SHP77 treated with DMSO at 0.1 percent for 48 hours (cell line): ENCODE measurements around the gene SLC6A11.

Experiments
- DNase-seq: peaks from one replicate; lab custom pipeline; 2025; lab: John Stamatoyannopoulos, UW

The SLC6A11 gene

DNA sequence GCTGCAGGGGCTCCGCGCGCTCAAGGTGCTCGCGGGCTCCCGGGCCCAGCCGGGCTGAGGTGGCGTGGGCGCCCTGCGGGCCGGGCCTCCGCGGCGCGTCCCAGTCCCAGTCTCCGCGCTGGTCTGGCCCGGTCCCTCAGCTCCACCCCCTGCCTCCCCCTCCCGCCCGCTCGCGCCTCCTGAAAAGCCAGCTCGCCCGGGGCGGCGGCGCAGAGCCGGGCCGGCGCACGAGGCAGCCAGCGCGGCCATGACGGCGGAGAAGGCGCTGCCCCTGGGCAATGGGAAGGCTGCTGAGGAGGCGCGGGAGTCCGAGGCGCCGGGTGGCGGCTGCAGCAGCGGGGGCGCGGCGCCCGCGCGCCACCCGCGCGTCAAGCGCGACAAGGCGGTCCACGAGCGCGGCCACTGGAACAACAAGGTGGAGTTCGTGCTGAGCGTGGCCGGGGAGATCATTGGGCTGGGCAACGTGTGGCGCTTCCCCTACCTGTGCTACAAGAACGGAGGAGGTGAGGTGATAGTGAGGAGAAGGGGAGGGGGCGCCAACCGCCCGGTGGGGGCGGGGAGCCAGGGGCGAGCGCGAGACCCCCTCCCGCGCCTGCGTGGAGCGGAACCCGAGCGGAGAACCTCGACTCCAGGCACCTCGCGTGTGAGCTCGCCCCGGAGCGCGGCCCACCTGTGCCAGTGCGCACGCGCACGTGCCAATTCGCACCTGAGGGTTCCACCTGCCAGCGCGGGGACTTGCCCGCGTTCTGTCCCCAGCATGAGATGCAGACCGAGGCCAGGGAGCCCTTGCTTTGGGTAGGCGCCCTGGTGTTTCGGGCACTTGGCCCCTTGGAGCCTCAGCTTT is at the start of gene SLC6A11:
TSS of gene SLC6A11 (plus strand) at position 210 of the 844 bp plus-strand sequence. CDS start at position 248, 38 bp downstream.
- DNase-seq: no peak

GRCh38 chr3:10768708-10769394 is 47.2 kb upstream of the SLC6A11 start:
- no peak for DNase-seq

GRCh38 chr3:10770547-10770946 is 45.5 kb upstream of the SLC6A11 start:
- no peak for DNase-seq

GRCh38 chr3:10770981-10771380 is 45.0 kb upstream of the SLC6A11 start:
- DNase-seq: no peak

DNA sequence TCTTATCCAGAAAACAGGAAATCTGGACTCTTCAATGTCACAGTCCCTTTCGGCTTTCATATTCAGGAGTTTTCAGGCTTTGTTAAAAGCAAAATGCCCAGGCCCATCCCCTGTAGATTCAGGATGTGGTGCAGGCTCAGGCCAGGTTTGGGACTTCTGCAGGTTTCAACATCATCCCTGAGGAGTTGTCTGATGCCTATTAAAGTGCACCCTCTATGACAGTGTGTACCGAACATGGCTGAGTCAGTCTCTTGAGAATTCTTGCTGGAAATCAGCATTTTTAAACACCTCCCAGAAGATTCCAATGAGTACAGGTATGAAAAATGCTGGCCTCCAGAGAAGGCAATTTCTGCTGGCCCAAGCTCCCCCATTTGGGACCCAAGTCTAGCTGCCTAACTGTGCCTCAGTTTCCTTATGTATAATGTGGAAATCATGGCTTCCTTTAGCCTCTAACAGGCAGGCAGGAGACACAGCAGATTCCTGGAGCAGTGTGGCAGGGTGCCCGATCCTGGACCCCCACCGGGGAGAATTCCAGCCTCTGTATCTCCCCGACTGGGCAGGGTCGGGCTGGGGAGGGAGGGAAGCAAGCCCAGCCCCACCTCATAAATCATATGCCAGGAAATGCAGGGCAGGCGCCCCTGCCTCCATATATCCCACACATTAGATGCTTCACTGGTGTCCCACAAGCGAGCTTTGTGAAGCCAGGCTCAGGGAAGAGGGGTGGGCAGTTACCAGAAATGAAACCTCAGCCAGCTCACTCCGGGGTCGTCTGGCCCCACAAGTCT is 44.4 kb upstream of the SLC6A11 start:
- no peak for DNase-seq

DNA sequence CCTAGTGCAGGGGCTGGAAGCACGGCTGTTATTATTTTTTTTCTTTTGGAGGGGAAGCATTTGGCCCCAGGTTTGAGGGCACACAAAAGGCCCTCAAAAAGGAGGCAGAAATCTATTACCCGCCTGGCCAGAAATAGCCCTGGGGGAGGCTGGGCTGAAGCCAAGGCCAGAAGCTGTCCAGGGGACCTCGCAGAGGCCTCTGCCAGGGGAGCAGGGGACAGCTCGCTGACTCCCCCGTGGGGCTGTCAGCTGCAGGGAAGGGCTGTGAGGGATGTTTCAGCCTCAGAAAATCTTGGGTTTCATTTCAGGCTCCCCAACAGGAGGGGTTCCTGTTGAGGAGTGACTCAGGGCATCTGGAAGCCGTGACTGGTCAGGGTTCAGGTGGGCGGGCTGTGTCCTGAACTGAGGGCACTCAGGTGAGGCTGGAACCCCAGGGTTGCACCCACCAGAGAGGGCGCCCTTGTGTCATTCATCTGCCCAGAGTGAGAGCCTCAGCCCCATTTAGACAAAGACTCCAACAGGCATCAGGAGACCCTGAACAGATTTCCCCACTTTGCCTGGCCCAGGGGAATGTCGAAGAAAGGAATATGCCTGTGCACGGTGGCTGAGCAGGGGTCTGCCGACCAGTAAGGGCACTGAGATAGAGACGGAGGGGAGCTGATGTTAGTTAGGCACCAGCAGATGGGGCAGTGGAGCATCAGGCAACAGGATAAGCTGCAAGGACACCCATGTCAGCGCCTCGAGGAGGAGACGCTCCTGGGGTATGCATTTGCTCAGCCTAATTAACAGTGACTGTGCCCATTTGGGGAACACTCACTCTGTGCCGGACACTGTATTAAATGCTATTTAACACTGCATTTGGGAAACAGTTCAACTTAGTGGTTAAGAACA is 43.5 kb upstream of the SLC6A11 start:
- no peak for DNase-seq

DNA sequence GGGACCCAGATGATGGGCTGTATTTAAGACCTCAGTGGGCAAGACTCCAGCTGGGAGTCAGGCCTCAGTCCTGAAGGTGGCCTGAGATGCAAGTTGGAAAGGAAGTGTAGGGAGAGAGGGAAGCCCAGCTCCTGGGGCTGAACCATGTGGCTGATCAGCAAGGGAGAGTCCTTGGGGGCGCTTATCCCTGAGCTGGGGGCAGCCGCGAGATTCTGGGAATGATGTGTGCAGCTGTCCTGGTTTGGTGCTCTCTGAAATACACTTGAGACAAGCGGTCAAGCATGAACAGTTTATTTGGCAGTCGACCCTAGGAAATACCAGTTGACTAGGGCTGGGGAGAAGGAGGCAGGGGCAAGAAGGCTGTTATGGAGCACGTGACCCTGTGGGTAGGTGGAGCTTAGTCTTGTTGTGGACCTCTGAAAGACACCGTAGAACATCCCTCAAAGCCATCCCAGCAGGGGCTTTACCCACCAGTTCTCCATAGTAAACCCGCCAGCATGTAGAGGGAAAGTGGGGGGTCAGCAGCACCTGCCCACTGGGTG is 41.8 kb upstream of the SLC6A11 start:
- no peak for DNase-seq

DNA sequence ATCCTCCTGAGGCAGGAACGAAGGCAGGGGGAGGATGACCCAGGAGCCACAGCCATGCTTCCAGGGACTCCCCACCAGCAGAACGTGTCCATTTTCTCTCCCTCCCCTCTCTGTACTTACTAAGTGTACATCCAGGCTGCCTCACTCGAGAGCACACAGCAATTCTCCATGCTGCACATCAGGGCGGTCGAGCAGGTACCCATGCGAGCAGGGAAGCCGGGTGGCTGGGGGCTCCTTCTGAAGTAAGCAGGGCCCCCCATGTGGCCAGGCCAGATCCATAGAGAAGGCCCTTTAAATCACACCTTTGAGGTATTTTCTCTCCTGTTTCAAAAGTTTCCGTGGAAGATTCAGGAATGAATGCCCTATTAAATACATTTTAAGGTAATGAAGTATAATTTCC is 41.2 kb upstream of the SLC6A11 start:
- DNase-seq: no peak

DNA sequence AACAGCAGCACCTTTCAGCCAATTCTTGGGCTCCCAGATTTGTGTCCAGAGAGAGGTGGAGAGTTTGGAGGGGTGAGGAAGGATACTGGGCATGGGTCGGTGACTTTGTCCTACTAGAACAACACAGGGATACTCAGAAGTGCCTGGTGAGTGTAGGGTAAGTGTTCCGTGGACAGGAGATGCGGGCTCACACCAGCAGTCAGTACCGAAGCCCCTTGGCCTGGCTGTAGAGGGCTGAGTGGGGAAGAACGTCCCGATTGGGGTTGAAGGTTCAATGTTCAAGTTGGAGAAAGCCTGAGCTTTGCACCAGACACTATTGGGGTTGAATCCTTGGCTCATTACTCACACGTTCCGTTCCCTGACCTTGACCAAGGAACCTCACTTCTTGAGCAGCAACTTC is 40.8 kb upstream of the SLC6A11 start:
- DNase-seq: no peak

DNA sequence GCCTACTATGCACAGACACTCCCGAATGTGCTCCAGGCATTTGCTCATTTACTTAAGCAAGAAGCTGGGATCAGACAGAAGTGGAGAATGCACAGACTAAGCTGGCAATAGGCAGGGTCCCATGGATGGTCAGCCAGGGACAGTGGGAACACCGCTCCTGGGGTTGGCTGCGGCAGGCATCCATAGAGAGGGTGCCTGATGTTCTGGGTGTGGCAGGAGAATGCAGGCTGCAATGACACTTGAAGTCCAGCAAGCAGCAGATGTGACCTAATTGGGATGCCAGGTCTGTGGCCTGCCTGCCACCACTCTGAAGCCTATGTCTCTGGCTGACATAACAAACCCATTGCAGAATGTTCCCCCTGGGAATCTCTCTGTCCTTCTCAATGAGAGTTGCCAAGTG is 40.2 kb upstream of the SLC6A11 start:
- no peak for DNase-seq

GRCh38 chr3:10777627-10778026 is 38.4 kb upstream of the SLC6A11 start:
- DNase-seq: no peak

GRCh38 chr3:10778492-10779292 is 37.3 kb upstream of the SLC6A11 start:
- no peak for DNase-seq

DNA sequence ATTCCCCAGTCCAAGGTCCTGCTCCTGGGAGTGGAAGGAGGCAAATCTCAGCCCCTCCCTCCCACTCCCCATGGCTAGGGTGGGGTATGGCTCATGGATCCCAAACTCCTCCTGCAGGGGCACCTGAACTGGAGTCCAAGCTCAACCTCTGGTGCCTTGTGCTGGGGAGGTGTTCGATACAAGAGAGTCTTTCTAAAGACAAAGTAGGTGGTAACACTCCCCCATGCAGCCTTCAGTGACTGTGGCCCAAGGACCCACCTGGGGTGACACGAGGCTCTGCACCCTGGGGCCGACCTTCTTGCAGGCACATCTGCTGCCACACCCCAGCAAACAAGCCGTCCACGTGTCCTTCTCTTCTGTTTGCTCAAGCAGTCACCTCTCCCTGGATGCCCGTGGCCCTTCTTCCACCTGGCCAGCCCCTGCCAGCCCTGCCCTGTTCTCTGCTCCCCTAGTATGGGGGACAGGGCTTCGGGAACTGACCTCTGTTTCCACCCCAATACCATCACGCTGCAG is 36.7 kb upstream of the SLC6A11 start:
- DNase-seq: no peak

- no peak for DNase-seq
Measured at GRCh38 chr3:10780243-10780642, 35.8 kb upstream of the SLC6A11 start.

DNA sequence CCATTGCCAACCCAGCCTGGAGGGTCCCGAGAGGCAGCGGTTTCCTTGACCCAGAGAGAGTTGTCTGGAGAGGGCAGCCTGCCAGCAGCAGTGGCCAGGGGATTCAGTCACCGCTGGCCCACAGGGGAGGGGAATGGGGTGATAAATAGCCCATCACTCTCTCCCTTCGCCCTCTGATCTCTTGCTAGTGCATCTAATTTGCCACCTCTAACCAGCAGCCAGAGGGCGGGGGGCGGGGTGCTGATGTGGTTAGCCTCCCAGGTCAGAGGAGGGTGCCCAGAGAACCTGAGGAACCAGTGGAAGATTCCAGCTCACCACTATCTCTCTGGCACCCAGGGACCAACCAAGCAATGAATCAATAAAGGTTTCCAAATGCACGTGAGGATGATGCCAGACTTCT is 35.1 kb upstream of the SLC6A11 start:
- no peak for DNase-seq

DNA sequence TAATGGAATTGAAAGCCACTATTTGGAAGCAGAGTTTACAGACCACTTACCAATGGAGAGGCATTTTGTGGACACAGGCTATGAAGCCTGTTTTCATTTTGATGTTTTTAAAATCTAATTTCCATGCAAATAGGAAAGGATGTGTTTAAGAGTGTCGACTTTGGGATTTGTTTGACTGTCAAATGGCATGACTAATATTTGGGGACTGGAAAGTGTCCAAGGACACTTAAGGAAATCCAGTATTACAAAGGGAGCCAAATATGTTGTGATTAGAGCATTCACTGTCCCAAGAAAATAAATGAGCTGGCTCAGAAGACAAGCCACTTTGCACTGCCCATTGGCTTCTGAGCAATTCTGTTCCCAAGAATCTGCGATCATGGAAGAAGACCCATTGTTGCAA is 34.0 kb upstream of the SLC6A11 start:
- DNase-seq: no peak

DNA sequence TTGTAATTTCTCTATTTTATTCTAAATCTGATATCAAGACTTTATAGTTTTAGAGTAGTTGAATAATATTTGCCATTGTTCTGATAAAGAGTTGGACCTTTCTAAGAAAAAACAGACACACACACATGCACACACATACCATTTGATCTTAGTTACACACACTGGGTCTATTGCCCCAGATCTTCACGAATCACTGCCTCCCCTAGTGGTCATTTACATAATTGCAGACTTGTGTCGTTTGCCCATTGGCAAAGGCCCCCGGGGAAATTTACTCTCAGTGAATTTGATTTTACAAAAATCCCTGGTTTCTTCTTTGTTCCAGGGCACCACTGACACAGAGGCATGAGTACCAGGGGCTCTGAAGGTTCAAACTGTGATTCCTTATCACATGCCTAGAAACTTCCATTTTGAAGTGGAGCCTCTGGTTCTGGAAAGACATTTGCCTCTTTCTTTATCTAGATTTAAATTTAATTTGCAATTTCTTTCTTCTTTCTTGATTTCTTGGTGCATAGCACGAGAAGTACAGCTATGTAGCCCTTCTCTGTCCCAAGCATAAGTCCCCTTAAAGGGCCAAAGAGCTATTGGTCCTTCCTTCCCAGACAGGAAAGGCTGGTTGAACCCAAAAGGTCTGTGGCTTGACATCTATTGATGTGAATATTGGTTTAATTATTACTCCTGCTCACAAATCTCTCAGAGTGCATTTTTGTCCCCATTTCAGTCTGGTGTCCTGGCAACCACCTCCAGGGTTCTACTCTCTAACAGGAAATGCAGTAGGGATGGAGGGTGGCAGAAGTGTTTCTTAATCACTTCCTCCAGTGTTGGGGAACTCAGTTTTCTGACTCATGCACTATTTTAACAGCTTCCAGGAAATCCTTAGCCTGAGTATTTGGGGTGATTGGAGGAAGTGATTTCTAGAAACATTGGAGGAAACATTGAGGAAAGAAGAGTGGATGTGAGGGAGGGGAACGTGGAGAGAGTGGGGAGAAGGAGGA is 32.4 kb upstream of the SLC6A11 start:
- DNase-seq: no peak

GRCh38 chr3:10786640-10787039 is 29.4 kb upstream of the SLC6A11 start:
- DNase-seq: no peak

- DNase-seq: no peak
Measured at GRCh38 chr3:10788451-10788850, 27.6 kb upstream of the SLC6A11 start.
